Ishikawa (cell line): ENCODE data around the gene TMEM200A.

ENCODE experiments used
- CEBPB ChIP-seq: IDR thresholded peaks from 2 replicates; pipeline ENCODE4 v1.6.1; 2012
- CREB1 ChIP-seq: IDR thresholded peaks from 2 replicates; pipeline ENCODE4 v1.6.1; 2012; ENCODE audit warnings: low read depth
- EGR1 ChIP-seq: IDR thresholded peaks from 2 replicates; pipeline ENCODE4 v1.6.1; 2012
- EP300 ChIP-seq: IDR thresholded peaks from 2 replicates; pipeline ENCODE4 v1.6.1; 2012; ENCODE audit warnings: borderline replicate concordance
- FOXM1 ChIP-seq: IDR thresholded peaks from 2 replicates; pipeline ENCODE4 v1.6.1; 2012; ENCODE audit warnings: low read depth, borderline replicate concordance
- NFIC ChIP-seq: IDR thresholded peaks from 2 replicates; pipeline ENCODE4 v1.6.1; 2012
- RAD21 ChIP-seq: IDR thresholded peaks from 2 replicates; pipeline ENCODE4 v1.6.1; 2012; ENCODE audit warnings: low read depth
- TAF1 ChIP-seq: IDR thresholded peaks from 2 replicates; pipeline ENCODE4 v1.6.1; 2012; ENCODE audit warnings: low read depth, mild to moderate bottlenecking
- TCF12 ChIP-seq: IDR thresholded peaks from 2 replicates; pipeline ENCODE4 v1.6.1; 2012; ENCODE audit warnings: low read depth
- TEAD4 ChIP-seq: IDR thresholded peaks from 2 replicates; pipeline ENCODE4 v1.6.1; 2012
- YY1 ChIP-seq: IDR thresholded peaks from 2 replicates; pipeline ENCODE4 v1.6.1; 2012; ENCODE audit warnings: low read depth
- ZBTB7A ChIP-seq: IDR thresholded peaks from 2 replicates; pipeline ENCODE4 v1.6.1; 2012; ENCODE audit warnings: low read depth
- TF ChIP-seq, protein P1 (sequence below): IDR thresholded peaks from 2 replicates; pipeline ENCODE4 v1.6.1; 2012; ENCODE audit warnings: low read depth, mild to moderate bottlenecking
- TF ChIP-seq, protein P2 (sequence below): IDR thresholded peaks from 2 replicates; pipeline ENCODE4 v1.6.1; 2012
- TF ChIP-seq, protein P3 (sequence below): IDR thresholded peaks from 2 replicates; pipeline ENCODE4 v1.6.1; 2012

Gene TMEM200A

DNA sequence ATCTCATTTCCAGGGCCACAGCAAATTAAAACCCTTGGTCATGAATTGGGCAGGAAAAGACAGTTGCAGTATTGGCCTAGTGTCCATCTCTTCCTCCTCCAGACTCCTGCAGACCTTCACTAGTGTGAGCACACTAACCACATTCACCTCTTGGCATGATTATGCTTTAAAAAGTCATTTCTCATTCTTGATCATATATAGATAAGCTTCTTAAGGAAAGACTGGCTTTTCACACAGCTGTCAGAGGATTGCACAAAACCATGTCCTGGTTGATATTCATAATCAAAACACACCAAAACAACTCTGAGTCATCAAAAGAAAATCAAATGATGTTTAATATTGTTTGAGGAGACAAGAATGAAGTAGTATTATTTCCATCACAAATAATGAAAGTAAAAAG lies 52.1 kb downstream of the TMEM200A start:
- TF ChIP-seq NFIC, result no peak
- TF ChIP-seq, protein P1, sequence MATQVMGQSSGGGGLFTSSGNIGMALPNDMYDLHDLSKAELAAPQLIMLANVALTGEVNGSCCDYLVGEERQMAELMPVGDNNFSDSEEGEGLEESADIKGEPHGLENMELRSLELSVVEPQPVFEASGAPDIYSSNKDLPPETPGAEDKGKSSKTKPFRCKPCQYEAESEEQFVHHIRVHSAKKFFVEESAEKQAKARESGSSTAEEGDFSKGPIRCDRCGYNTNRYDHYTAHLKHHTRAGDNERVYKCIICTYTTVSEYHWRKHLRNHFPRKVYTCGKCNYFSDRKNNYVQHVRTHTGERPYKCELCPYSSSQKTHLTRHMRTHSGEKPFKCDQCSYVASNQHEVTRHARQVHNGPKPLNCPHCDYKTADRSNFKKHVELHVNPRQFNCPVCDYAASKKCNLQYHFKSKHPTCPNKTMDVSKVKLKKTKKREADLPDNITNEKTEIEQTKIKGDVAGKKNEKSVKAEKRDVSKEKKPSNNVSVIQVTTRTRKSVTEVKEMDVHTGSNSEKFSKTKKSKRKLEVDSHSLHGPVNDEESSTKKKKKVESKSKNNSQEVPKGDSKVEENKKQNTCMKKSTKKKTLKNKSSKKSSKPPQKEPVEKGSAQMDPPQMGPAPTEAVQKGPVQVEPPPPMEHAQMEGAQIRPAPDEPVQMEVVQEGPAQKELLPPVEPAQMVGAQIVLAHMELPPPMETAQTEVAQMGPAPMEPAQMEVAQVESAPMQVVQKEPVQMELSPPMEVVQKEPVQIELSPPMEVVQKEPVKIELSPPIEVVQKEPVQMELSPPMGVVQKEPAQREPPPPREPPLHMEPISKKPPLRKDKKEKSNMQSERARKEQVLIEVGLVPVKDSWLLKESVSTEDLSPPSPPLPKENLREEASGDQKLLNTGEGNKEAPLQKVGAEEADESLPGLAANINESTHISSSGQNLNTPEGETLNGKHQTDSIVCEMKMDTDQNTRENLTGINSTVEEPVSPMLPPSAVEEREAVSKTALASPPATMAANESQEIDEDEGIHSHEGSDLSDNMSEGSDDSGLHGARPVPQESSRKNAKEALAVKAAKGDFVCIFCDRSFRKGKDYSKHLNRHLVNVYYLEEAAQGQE, result no peak
- no peak for TF ChIP-seq TAF1
- TF ChIP-seq ZBTB7A, result no peak
- TF ChIP-seq EGR1, result no peak
- TF ChIP-seq CREB1, result no peak
- TF ChIP-seq EP300, result no peak
- TF ChIP-seq, protein P2, sequence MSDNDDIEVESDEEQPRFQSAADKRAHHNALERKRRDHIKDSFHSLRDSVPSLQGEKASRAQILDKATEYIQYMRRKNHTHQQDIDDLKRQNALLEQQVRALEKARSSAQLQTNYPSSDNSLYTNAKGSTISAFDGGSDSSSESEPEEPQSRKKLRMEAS, result no peak
- no peak for TF ChIP-seq FOXM1
- TF ChIP-seq TCF12, result no peak
- no peak for TF ChIP-seq RAD21
- no peak for TF ChIP-seq YY1
- no peak for TF ChIP-seq CEBPB
- TF ChIP-seq TEAD4, result no peak
- TF ChIP-seq, protein P3, sequence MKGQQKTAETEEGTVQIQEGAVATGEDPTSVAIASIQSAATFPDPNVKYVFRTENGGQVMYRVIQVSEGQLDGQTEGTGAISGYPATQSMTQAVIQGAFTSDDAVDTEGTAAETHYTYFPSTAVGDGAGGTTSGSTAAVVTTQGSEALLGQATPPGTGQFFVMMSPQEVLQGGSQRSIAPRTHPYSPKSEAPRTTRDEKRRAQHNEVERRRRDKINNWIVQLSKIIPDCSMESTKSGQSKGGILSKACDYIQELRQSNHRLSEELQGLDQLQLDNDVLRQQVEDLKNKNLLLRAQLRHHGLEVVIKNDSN, result no peak

DNA sequence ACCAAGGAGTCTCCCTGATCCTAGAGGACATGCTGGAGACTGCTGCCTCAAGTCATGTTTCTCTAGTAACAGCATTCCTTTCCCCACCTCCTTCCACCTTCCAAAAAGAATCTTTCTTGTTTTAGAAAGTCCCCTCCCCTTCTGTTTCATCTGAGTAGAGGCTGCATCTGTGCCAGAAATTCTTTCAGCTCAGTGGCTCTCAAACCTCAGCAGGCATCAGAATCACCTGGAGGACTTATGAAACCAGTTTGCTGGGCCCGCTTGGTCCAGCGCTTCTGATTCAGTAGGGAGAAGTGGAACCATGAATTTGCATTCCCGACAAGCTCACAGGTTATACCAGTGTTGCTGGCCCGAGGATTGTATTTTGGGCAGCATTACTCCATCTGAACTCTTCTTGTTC lies 55.1 kb downstream of the TMEM200A start:
- no peak for TF ChIP-seq RAD21
- no peak for TF ChIP-seq FOXM1
- no peak for TF ChIP-seq CREB1
- TF ChIP-seq, protein P3, result no peak
- no peak for TF ChIP-seq ZBTB7A
- TF ChIP-seq, protein P1, result no peak
- TF ChIP-seq TCF12, result no peak
- no peak for TF ChIP-seq TEAD4
- TF ChIP-seq, protein P2, result no peak
- no peak for TF ChIP-seq YY1
- TF ChIP-seq EGR1, result no peak
- no peak for TF ChIP-seq CEBPB
- no peak for TF ChIP-seq TAF1
- TF ChIP-seq NFIC, result no peak

DNA sequence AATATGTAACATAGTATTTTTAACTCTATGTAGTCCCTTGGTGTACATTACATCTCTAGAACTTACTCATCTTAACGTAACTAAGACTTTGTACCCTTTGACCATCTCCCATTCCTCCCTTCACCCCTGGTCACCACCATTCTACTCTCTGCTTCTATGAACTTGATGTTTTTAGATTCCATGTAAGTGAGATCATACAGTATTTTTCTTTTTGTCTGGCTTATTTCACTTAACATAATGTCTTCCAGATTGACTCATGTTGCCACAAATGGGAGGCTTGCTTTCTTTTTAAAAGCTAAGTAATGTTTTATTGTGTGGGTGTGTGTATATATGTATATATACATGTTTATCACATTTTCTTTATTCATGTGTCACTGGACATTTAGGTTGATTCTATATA lies 55.8 kb downstream of the TMEM200A start:
- TF ChIP-seq FOXM1, result no peak
- TF ChIP-seq NFIC, result no peak
- TF ChIP-seq CEBPB, result no peak
- TF ChIP-seq, protein P1, result no peak
- TF ChIP-seq, protein P3, result no peak
- no peak for TF ChIP-seq EGR1
- TF ChIP-seq, protein P2, result no peak
- TF ChIP-seq TEAD4, result no peak
- TF ChIP-seq TAF1, result no peak
- TF ChIP-seq EP300, result no peak
- TF ChIP-seq CREB1, result no peak
- no peak for TF ChIP-seq YY1

DNA sequence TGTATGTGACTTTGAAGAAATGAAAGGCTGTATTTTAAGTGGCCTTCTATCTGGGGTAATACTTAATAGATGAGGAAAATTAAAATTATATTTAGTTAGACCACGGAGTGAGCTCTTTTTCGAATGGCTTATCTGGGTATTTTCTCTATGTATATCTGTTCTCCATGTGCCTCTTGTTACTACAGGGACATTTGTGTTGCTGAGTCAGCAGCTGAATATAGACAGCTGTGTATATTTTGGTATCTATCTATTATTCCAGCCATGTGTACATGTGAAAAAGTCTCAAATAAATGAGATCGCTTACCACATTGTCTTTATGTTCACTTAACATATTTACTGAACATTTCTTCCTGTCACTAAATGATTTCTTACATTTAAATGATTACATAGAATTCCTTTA lies 57.2 kb downstream of the TMEM200A start:
- TF ChIP-seq TCF12 (no peak), RAD21 (no peak), EGR1 (no peak), CEBPB (no peak), CREB1 (no peak)
- TF ChIP-seq, protein P3, result no peak
- TF ChIP-seq, protein P1, result no peak
